ENCODE results near the gene PRPSAP2.
"Not testable (repeated sequence)": the region's sequence is repeated elsewhere in the genome, so short reads cannot be mapped to it uniquely, and the experiment has no call there.

PRPSAP2 gene

DNA sequence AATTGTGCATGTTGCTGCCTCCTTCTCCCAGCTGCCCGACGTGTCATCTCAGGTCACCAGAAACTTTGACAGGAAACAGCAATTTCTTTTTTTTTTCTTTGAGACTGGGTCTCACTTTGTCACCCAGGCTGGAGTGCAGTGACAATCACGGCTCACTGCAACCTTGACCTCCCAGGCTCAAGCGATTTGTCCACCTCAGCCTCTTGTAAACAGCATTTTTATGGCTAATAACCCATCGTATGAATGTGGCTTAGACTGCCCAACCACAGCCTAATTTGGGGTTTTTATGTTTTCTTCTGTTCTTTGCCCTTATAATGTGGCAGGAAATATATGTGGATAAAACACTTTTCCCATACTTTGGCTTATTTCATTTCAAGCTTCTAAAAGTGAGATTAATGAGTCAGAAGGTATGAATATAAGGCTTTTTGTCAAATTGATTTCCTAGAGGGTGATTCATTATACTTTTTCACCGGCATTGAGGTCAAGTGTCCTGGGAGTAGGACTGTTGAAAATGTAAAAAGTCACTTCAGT, 63.0 kb downstream of the PRPSAP2 start:
- Histone ChIP-seq H3K4me3 (ENCODE audit: low read length) (no peak overlapping the region), H3K27ac (ENCODE audit: low read length) (no peak overlapping the region), H3K27me3 (ENCODE audit: control insufficient read depth, insufficient read depth, low read length) (no peaks in the 10 kb centered on the region), H3K4me1 (ENCODE audit: control insufficient read depth, insufficient read depth, low read length) (no peaks in the 10 kb centered on the region), H3K9me3 (ENCODE audit: control insufficient read depth, insufficient read depth, low read length) (no peaks in the 10 kb centered on the region), H3K36me3 (ENCODE audit: control insufficient read depth, insufficient read depth, low read length) (no peaks in the 10 kb centered on the region)
- WGBS (ENCODE audit: insufficient coverage, insufficient read length): no CpG with 5 or more reads among the region's 6 CpGs
- DNase-seq (ENCODE audit: low read depth, low spot score): no peak

DNA sequence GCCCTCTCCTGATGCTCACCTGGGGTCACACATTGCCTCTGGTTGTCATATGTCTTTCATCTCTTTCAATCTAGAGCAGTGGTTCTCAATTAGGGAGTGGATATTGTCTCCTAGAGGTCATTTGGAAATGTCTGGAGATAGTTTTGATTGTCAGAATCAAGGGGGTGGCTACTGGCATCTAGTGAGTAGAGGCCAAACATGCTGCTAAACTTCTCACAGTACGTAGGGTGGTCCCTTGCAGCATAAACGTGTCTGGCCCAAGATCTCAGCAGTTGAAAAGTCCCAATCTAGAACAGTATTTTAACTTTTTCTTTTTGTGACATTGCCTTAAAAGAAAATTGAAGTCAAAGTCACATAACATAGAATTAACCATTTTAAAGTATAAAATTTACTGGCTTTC, 63.6 kb downstream of the PRPSAP2 start:
- H3K4me3 ChIP-seq (ENCODE audit: low read length): no peak overlapping the region
- H3K36me3 ChIP-seq (ENCODE audit: control insufficient read depth, insufficient read depth, low read length): no peaks in the 10 kb centered on the region
- H3K4me1 ChIP-seq (ENCODE audit: control insufficient read depth, insufficient read depth, low read length): no peaks in the 10 kb centered on the region
- no peaks in the 10 kb centered on the region for H3K27me3 ChIP-seq (ENCODE audit: control insufficient read depth, insufficient read depth, low read length)
- DNase-seq (ENCODE audit: low read depth, low spot score): no peak
- no peak overlapping the region for H3K27ac ChIP-seq (ENCODE audit: low read length)
- WGBS (ENCODE audit: insufficient coverage, insufficient read length): no CpG with 5 or more reads among the region's 2 CpGs
- no peaks in the 10 kb centered on the region for H3K9me3 ChIP-seq (ENCODE audit: control insufficient read depth, insufficient read depth, low read length)

DNA sequence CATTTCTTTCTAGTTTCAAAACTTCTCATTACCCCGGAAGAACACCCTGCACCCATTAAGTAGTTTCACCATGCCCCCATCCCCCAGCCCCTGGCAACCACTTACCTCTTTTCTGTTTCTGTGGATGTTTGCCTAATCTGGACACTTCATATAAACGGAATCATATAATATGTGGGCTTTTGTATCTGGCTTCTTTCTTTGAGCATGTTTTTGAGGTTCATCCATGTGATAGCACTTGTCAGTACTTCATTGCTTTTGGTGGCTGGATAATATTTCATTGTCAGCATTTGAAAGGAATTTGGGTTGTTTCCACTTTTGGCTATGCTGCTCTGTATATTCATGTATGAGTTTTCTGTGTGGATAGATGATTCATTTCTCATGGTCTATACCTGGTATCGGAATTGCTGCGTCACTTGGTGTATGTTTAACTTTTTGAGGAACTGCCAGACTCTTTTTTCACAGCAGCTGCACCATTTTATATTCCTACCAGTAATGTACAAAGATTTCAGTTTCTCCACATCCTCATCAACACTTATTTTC, 64.1 kb downstream of the PRPSAP2 start:
- no peak overlapping the region for H3K27ac ChIP-seq (ENCODE audit: low read length)
- no peaks in the 10 kb centered on the region for H3K9me3 ChIP-seq (ENCODE audit: control insufficient read depth, insufficient read depth, low read length)
- WGBS (ENCODE audit: insufficient coverage, insufficient read length): no CpG with 5 or more reads among the region's 4 CpGs
- H3K36me3 ChIP-seq (ENCODE audit: control insufficient read depth, insufficient read depth, low read length): no peaks in the 10 kb centered on the region
- DNase-seq (ENCODE audit: low read depth, low spot score): no peak
- no peaks in the 10 kb centered on the region for H3K4me1 ChIP-seq (ENCODE audit: control insufficient read depth, insufficient read depth, low read length)
- no peak overlapping the region for H3K4me3 ChIP-seq (ENCODE audit: low read length)
- no peaks in the 10 kb centered on the region for H3K27me3 ChIP-seq (ENCODE audit: control insufficient read depth, insufficient read depth, low read length)

DNA sequence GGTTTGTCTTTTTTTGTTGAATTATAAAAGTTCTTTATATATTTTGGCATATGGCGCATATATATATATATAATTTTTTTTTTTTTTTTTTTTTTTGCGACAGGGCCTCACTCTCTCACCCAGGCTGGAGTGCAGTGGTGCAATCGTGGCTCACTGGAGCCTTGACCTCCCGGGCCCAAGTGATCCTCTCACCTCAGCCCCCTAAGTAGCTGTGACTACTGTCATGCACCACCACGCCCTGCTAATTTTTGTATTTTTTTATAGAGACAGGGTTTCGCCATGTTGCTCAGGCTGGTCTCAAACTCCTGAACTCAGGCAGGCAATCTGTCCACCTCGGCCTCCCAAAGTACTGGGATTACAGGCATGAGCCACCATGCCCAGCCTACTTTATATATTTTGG, 64.7 kb downstream of the PRPSAP2 start:
- not testable (repeated sequence) for H3K4me3 ChIP-seq (ENCODE audit: low read length); H3K27ac ChIP-seq (ENCODE audit: low read length); H3K27me3 ChIP-seq (ENCODE audit: control insufficient read depth, insufficient read depth, low read length); DNase-seq (ENCODE audit: low read depth, low spot score); H3K36me3 ChIP-seq (ENCODE audit: control insufficient read depth, insufficient read depth, low read length); H3K9me3 ChIP-seq (ENCODE audit: control insufficient read depth, insufficient read depth, low read length); H3K4me1 ChIP-seq (ENCODE audit: control insufficient read depth, insufficient read depth, low read length)
- WGBS (ENCODE audit: insufficient coverage, insufficient read length): no CpG with 5 or more reads among the region's 7 CpGs

DNA sequence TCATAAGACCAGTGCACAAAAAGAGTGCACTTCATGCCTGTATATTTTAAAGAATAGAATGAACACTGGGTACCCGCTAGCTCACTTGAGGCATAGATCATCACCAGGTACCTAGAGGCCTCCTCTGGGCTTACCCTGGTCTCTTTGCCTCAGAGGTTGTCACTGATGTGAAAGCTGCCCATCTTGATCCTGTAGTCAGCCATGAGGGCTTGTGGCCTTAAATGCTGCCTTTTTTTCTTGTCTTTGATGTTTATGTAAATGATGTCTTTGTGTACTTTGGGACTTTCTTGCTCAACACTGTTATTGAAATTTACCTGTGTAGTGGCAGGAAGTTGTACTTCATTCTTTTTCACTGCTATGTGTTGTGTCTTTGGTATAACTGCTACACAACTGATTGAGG, 67.3 kb downstream of the PRPSAP2 start:
- no CpG with 5 or more reads among the region's 1 CpG for WGBS (ENCODE audit: insufficient coverage, insufficient read length)
- no peaks in the 10 kb centered on the region for H3K36me3 ChIP-seq (ENCODE audit: control insufficient read depth, insufficient read depth, low read length)
- no peak for DNase-seq (ENCODE audit: low read depth, low spot score)
- H3K4me3 ChIP-seq (ENCODE audit: low read length): no peak overlapping the region
- no peaks in the 10 kb centered on the region for H3K27me3 ChIP-seq (ENCODE audit: control insufficient read depth, insufficient read depth, low read length)
- H3K4me1 ChIP-seq (ENCODE audit: control insufficient read depth, insufficient read depth, low read length): no peaks in the 10 kb centered on the region
- H3K27ac ChIP-seq (ENCODE audit: low read length): no peak overlapping the region
- H3K9me3 ChIP-seq (ENCODE audit: control insufficient read depth, insufficient read depth, low read length): no peaks in the 10 kb centered on the region

DNA sequence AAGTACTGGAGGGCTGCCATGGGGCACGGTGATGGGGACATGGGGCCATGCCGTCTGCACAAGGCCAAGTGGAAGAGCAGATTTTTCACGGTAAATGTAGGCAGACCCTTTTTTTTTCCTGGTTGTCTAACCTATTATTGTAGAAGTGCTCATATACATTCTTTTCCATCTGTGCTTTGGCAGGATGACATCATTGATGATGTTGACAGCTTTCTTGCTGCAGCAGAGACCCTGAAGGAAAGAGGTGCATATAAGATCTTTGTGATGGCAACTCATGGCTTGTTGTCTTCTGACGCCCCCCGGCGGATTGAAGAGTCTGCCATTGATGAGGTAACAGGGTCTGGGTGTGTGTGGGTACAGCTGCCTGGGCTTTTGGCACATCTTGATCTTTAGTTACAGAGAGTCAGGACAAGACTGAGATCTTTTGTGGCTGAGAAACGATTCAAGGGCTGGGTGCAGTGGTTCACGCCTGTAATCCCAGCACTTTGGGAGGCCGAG, 70.7 kb downstream of the PRPSAP2 start:
- Histone ChIP-seq H3K4me1 (ENCODE audit: control insufficient read depth, insufficient read depth, low read length) (no peaks in the 10 kb centered on the region), H3K4me3 (ENCODE audit: low read length) (no peak overlapping the region), H3K27me3 (ENCODE audit: control insufficient read depth, insufficient read depth, low read length) (no peaks in the 10 kb centered on the region), H3K27ac (ENCODE audit: low read length) (no peak overlapping the region), H3K9me3 (ENCODE audit: control insufficient read depth, insufficient read depth, low read length) (no peaks in the 10 kb centered on the region; the same call in 1 of the 2 replicates), H3K36me3 (ENCODE audit: control insufficient read depth, insufficient read depth, low read length) (peaks cover 2% of the 10 kb centered on the region; the same call in 1 of the 2 replicates)
- no peak for DNase-seq (ENCODE audit: low read depth, low spot score)
- WGBS (ENCODE audit: insufficient coverage, insufficient read length): no CpG with 5 or more reads among the region's 9 CpGs

DNA sequence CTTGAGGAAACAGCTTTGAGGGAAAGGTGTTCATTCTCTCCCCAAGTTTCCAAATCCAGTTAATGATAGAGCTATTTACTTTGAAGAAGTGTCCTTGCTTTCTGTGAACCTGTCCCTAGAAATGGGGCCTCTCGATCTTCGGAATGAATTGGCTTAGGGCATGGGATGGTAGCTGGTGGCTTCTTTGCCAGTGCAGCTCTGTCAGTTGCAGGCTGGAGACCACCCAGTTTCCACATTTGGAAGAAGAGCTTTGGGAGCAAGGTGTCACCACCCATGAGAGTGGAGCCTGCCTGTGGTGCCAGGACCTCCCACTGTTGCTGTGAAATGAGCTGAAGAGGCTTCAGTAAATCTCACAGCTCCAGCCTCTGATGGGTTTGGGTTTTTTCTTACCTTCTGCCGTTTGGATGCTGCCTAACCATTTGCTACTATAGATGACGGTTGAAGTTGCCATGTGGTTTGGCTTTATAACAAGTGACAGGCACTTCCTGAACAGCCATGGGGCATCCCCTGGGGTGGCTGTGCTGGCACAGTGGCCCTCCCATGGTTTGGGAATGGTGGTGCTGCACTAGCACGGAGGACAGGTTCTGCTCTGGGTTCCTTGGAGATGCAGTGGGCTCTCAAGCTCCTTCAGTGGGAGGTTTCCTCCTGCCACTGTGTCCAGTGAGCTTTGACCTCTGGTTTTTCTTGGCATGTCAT, 74.6 kb downstream of the PRPSAP2 start:
- Histone ChIP-seq H3K36me3 (ENCODE audit: control insufficient read depth, insufficient read depth, low read length) (peaks cover 2% of the 10 kb centered on the region; the same call in 1 of the 2 replicates), H3K27ac (ENCODE audit: low read length) (no peak overlapping the region), H3K4me1 (ENCODE audit: control insufficient read depth, insufficient read depth, low read length) (no peaks in the 10 kb centered on the region), H3K9me3 (ENCODE audit: control insufficient read depth, insufficient read depth, low read length) (no peaks in the 10 kb centered on the region; the same call in 1 of the 2 replicates), H3K27me3 (ENCODE audit: control insufficient read depth, insufficient read depth, low read length) (no peaks in the 10 kb centered on the region), H3K4me3 (ENCODE audit: low read length) (no peak overlapping the region)
- no CpG with 5 or more reads among the region's 5 CpGs for WGBS (ENCODE audit: insufficient coverage, insufficient read length)
- DNase-seq (ENCODE audit: low read depth, low spot score): no peak

DNA sequence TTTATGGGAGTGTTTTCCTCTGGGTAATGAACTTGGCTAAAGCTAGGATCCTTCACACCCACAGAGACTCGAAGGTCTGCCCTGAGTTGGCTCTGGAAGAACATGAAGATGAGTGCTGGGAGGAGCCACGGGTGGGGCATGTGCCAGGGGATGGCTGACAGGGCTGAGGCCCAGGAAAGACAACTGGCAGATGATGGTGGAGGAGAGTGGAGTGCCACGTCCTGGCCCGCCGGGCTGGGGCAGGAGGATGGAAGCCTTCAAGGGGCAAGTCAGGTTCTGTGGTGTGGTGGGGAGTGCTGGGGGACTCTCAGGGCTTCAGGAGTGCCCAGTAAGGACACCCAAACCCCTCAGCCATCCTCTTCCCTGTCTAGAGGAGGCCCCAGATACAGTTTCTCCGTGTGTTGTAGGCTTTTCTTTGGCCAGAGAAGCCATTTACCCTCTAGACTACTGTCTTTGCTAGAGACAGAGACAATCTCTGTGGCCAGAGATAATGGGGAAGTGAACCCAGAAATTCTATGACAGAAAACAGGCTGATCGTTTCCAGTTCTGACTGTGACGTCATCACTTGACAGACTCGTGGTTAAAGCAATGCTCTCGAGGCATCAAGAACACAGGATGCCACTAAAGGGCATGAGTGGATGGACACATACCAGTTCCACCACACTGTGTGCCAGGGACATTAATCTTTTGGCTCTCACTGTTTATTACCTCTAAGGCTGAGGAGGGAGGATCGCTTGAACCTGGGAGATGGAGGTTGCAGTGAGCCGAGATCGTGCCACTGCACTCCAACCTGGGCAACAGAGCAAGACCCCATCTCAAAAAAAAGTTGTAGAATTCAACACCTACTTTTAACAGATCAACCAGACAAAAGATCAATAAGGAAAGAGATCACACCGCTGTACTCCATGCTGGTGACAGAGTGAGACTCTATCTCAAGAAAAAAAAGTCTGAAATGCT, 75.4 kb downstream of the PRPSAP2 start:
- WGBS (ENCODE audit: insufficient coverage, insufficient read length): no CpG with 5 or more reads among the region's 14 CpGs
- Histone ChIP-seq H3K27me3 (ENCODE audit: control insufficient read depth, insufficient read depth, low read length) (no peaks in the 10 kb centered on the region), H3K27ac (ENCODE audit: low read length) (no peak overlapping the region), H3K4me3 (ENCODE audit: low read length) (no peak overlapping the region), H3K4me1 (ENCODE audit: control insufficient read depth, insufficient read depth, low read length) (no peaks in the 10 kb centered on the region), H3K36me3 (ENCODE audit: control insufficient read depth, insufficient read depth, low read length) (peaks cover 2% of the 10 kb centered on the region; the same call in 1 of the 2 replicates), H3K9me3 (ENCODE audit: control insufficient read depth, insufficient read depth, low read length) (no peaks in the 10 kb centered on the region; the same call in 1 of the 2 replicates)
- no peak for DNase-seq (ENCODE audit: low read depth, low spot score)

DNA sequence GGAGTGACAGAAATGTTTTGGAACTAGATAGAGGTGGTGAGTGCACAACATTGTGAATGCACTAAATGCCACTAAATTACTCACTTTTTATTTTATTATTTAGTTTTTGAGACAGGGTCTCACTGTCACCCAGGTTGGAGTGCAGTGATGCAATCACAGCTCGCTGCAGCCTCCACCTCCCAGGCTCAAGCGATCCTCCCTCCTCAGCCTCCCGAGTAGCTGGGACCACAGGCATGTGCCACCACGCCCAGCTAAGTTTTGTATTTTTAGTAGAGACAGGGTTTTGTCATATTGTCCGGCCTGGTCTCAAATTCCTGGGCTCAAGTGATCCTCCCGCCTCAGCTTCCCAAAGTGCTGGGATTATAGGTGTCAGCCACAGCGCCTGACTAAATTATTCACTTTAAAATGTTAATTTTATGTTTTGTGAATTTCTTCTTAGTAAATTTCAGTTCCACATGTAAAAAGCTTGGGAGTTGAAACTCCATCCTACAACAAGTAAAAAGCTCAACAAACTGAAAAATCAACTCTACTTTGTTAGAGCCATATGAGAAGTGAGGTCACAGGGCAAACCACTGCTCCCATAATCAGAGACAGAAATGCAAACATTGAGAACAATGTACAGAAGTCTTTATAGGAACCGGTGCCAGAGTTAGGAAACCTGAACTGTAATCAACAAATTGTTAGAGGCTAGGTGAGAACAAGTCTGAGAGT, 80.2 kb downstream of the PRPSAP2 start:
- WGBS (ENCODE audit: insufficient coverage, insufficient read length): no CpG with 5 or more reads among the region's 8 CpGs
- Histone ChIP-seq H3K27me3 (ENCODE audit: control insufficient read depth, insufficient read depth, low read length) (no peaks in the 10 kb centered on the region), H3K36me3 (ENCODE audit: control insufficient read depth, insufficient read depth, low read length) (no peaks in the 10 kb centered on the region), H3K27ac (ENCODE audit: low read length) (no peak overlapping the region), H3K9me3 (ENCODE audit: control insufficient read depth, insufficient read depth, low read length) (no peaks in the 10 kb centered on the region; the same call in 1 of the 2 replicates), H3K4me1 (ENCODE audit: control insufficient read depth, insufficient read depth, low read length) (no peaks in the 10 kb centered on the region), H3K4me3 (ENCODE audit: low read length) (no peak overlapping the region)
- no peak for DNase-seq (ENCODE audit: low read depth, low spot score)

DNA sequence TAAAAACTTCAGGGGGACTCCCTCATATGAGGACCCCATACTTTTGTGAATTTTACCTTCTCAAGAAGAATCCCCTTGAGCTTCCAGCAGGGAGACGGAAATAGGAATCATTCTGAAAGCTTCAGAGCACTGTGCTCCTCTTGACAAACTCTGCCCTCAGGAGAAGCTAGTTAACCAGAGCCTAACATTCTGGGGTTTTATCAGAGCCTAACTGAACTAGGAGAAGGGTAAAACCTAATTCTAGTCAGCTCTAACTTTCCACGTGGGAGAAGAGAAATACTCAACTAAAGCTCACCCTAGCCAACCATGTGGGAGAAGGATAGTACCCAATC, 80.7 kb downstream of the PRPSAP2 start:
- Histone ChIP-seq H3K27me3 (ENCODE audit: control insufficient read depth, insufficient read depth, low read length) (no peaks in the 10 kb centered on the region), H3K4me3 (ENCODE audit: low read length) (no peak overlapping the region), H3K4me1 (ENCODE audit: control insufficient read depth, insufficient read depth, low read length) (no peaks in the 10 kb centered on the region), H3K27ac (ENCODE audit: low read length) (no peak overlapping the region), H3K36me3 (ENCODE audit: control insufficient read depth, insufficient read depth, low read length) (no peaks in the 10 kb centered on the region), H3K9me3 (ENCODE audit: control insufficient read depth, insufficient read depth, low read length) (no peaks in the 10 kb centered on the region)
- WGBS (ENCODE audit: insufficient coverage, insufficient read length): no CpG with 5 or more reads among the region's 2 CpGs
- DNase-seq (ENCODE audit: low read depth, low spot score): no peak

Measured in iPS DF 6.9 (cell line).